GM12878 (cell line): ENCODE measurements around the gene IRF2BPL. TPM values are rescaled to one million over a fixed set of nuclear protein-coding genes. Genes with fewer than 3 reads are reported as not detected.

ENCODE experiments used
- RELA ChIP-seq: fragments of 450-650 bp; IDR thresholded peaks from 2 replicates; pipeline ENCODE4 v1.8.0; 2014; ENCODE audit warnings: borderline replicate concordance; ENCODE audit not compliant: partially characterized antibody
- polyA plus RNA-seq, 11 experiments: library from polyadenylated mRNA; depleted of rRNA in 4 of 11; unstranded in 6 of 11; stranded (reverse) in 5 of 11; fragments of >200 nt; fragmentation: Nextera tagmentation in 4 of 11; fragmentation: Illumina TruSeq in 1 of 11; extraction: Ambion mirVana in 4 of 11; extraction: Trizol in 1 of 11; gene quantifications; 1 replicate in 1 of 11; 2 replicates in 10 of 11; pipeline versions ENCODE4 v1.2.1 to v1.2.3, GENCODE V29; 2011 to 2016; ENCODE audit warnings: inconsistent platforms in 2 of 11, missing spikeins in 2 of 11, low read depth in 1 of 11
- total RNA-seq, 4 experiments: library from RNA; depleted of rRNA in 3 of 4; stranded (reverse); fragments of >200 nt in 3 of 4; fragmentation: Illumina TruSeq in 1 of 4; extraction: Trizol in 1 of 4; gene quantifications; 2 replicates each; pipeline versions ENCODE4 v1.2.1 to v1.2.3, GENCODE V29; 2013 to 2021

Gene IRF2BPL
- total and polyA plus RNA-seq, 10 of the 15 experiments (the other 5 are each of a cell fraction or from before 2014, with no cell fraction given), result 1.2 to 34.5 (median 3.1) TPM

DNA sequence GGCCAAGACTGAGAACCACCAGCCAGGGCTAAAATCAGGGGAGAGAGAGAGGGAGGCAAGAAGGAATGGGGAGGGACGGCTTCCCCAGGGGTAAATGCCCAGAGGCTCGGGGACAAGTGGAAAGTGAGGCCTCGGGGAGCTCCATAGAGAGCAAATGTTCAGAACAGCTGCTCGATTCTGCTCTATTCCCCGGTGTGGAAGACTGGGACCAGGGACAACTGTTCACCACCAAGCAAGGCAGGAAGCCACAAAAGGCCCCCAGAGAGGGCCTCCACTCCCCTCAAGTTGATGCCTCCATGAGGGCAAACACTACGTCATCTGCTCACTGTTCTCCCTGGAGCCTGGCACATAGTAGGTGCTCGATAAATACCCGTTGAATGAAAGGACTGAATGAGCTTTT is 53.5 kb downstream of the IRF2BPL start (continued):
- no peak for TF ChIP-seq RELA

Other genes starting within 250 kb of the IRF2BPL start
- 7.4 and 11.1 TPM in 2 replicates for gene ANGEL1, start 215.8 kb downstream of the IRF2BPL start, total RNA-seq (2014; rRNA removed)
- 9.1 and 9.4 TPM in 2 replicates for gene ANGEL1, start 215.8 kb downstream of the IRF2BPL start, total RNA-seq (2014; rRNA removed; fragmentation: Illumina TruSeq; extraction: Trizol)
- 17.2 and 17.8 TPM in 2 replicates for gene ANGEL1, start 215.8 kb downstream of the IRF2BPL start, total RNA-seq (2021)
- gene ANGEL1, start 215.8 kb downstream of the IRF2BPL start, polyA plus RNA-seq (2011; rRNA removed), result 25.6 and 29.7 TPM in 2 replicates
- 18.4 and 19.4 TPM in 2 replicates for gene ANGEL1, start 215.8 kb downstream of the IRF2BPL start, polyA plus RNA-seq (2014; fragmentation: Illumina TruSeq; extraction: Trizol)
- gene ANGEL1, start 215.8 kb downstream of the IRF2BPL start, polyA plus RNA-seq (2014; fragmentation: Nextera tagmentation; extraction: Ambion mirVana), result 1 to 10 TPM; 1.7 to 2.8 TPM
- 13.9 and 17.6 TPM in 2 replicates for gene ANGEL1, start 215.8 kb downstream of the IRF2BPL start, polyA plus RNA-seq (2014; rRNA removed)
- 10 to 100 TPM; 11.8 to 12.8 TPM for gene ANGEL1, start 215.8 kb downstream of the IRF2BPL start, polyA plus RNA-seq (2016; fragmentation: Nextera tagmentation; extraction: Ambion mirVana)
- gene LRRC74A, start 202.3 kb downstream of the IRF2BPL start, total RNA-seq (2014; rRNA removed), result not detected in 2 replicates
- not detected in 2 replicates for gene LRRC74A, start 202.3 kb downstream of the IRF2BPL start, total RNA-seq (2014; rRNA removed; fragmentation: Illumina TruSeq; extraction: Trizol)
- gene LRRC74A, start 202.3 kb downstream of the IRF2BPL start, total RNA-seq (2021), result not detected in 2 replicates
- gene LRRC74A, start 202.3 kb downstream of the IRF2BPL start, polyA plus RNA-seq (2011; rRNA removed), result not detected in 2 replicates
- gene LRRC74A, start 202.3 kb downstream of the IRF2BPL start, polyA plus RNA-seq (2014; fragmentation: Illumina TruSeq; extraction: Trizol), result not detected in 2 replicates
- not detected for gene LRRC74A, start 202.3 kb downstream of the IRF2BPL start, polyA plus RNA-seq (2014; fragmentation: Nextera tagmentation; extraction: Ambion mirVana)
- not detected in 2 replicates for gene LRRC74A, start 202.3 kb downstream of the IRF2BPL start, polyA plus RNA-seq (2014; rRNA removed)
- not detected for gene LRRC74A, start 202.3 kb downstream of the IRF2BPL start, polyA plus RNA-seq (2016; fragmentation: Nextera tagmentation; extraction: Ambion mirVana)
- 19.8 and 24.7 TPM in 2 replicates for gene CIPC, start 69.5 kb upstream of the IRF2BPL start, total RNA-seq (2014; rRNA removed)
- gene CIPC, start 69.5 kb upstream of the IRF2BPL start, total RNA-seq (2014; rRNA removed; fragmentation: Illumina TruSeq; extraction: Trizol), result 16.3 and 17.2 TPM in 2 replicates
- 17.7 and 20.3 TPM in 2 replicates for gene CIPC, start 69.5 kb upstream of the IRF2BPL start, total RNA-seq (2021)
- 29.5 and 35.3 TPM in 2 replicates for gene CIPC, start 69.5 kb upstream of the IRF2BPL start, polyA plus RNA-seq (2011; rRNA removed)
- gene CIPC, start 69.5 kb upstream of the IRF2BPL start, polyA plus RNA-seq (2014; fragmentation: Illumina TruSeq; extraction: Trizol), result 17.0 and 20.8 TPM in 2 replicates
- 1 to 10 TPM; 5.6 to 6.6 TPM for gene CIPC, start 69.5 kb upstream of the IRF2BPL start, polyA plus RNA-seq (2014; fragmentation: Nextera tagmentation; extraction: Ambion mirVana)
- gene CIPC, start 69.5 kb upstream of the IRF2BPL start, polyA plus RNA-seq (2014; rRNA removed), result 14.5 and 16.8 TPM in 2 replicates
- gene CIPC, start 69.5 kb upstream of the IRF2BPL start, polyA plus RNA-seq (2016; fragmentation: Nextera tagmentation; extraction: Ambion mirVana), result 10 to 100 TPM; 11.9 to 14.4 TPM
- gene ZDHHC22, start 113.1 kb upstream of the IRF2BPL start, total RNA-seq (2014; rRNA removed), result not detected in 2 replicates
- not detected in 2 replicates for gene ZDHHC22, start 113.1 kb upstream of the IRF2BPL start, total RNA-seq (2014; rRNA removed; fragmentation: Illumina TruSeq; extraction: Trizol)
- gene ZDHHC22, start 113.1 kb upstream of the IRF2BPL start, total RNA-seq (2021), result not detected in 2 replicates
- not detected in 2 replicates for gene ZDHHC22, start 113.1 kb upstream of the IRF2BPL start, polyA plus RNA-seq (2011; rRNA removed)
- gene ZDHHC22, start 113.1 kb upstream of the IRF2BPL start, polyA plus RNA-seq (2014; fragmentation: Illumina TruSeq; extraction: Trizol), result not detected in 2 replicates
- not detected for gene ZDHHC22, start 113.1 kb upstream of the IRF2BPL start, polyA plus RNA-seq (2014; fragmentation: Nextera tagmentation; extraction: Ambion mirVana)
- gene ZDHHC22, start 113.1 kb upstream of the IRF2BPL start, polyA plus RNA-seq (2014; rRNA removed), result not detected in 2 replicates
- gene ZDHHC22, start 113.1 kb upstream of the IRF2BPL start, polyA plus RNA-seq (2016; fragmentation: Nextera tagmentation; extraction: Ambion mirVana), result under 1 TPM in 1 of 2 experiments, not detected in 1; 0.06 TPM
- 0.06 and 0.38 TPM in 2 replicates for gene TMEM63C, start 153.1 kb upstream of the IRF2BPL start, total RNA-seq (2014; rRNA removed)
- 0.09 and 0.60 TPM in 2 replicates for gene TMEM63C, start 153.1 kb upstream of the IRF2BPL start, total RNA-seq (2014; rRNA removed; fragmentation: Illumina TruSeq; extraction: Trizol)
- 0.74 and 1.3 TPM in 2 replicates for gene TMEM63C, start 153.1 kb upstream of the IRF2BPL start, total RNA-seq (2021)
- gene TMEM63C, start 153.1 kb upstream of the IRF2BPL start, polyA plus RNA-seq (2011; rRNA removed), result 0.68 and 1.2 TPM in 2 replicates
- gene TMEM63C, start 153.1 kb upstream of the IRF2BPL start, polyA plus RNA-seq (2014; fragmentation: Illumina TruSeq; extraction: Trizol), result 0.16 and 0.41 TPM in 2 replicates
- gene TMEM63C, start 153.1 kb upstream of the IRF2BPL start, polyA plus RNA-seq (2014; fragmentation: Nextera tagmentation; extraction: Ambion mirVana), result not detected
- 0.34 and 0.37 TPM in 2 replicates for gene TMEM63C, start 153.1 kb upstream of the IRF2BPL start, polyA plus RNA-seq (2014; rRNA removed)
- gene TMEM63C, start 153.1 kb upstream of the IRF2BPL start, polyA plus RNA-seq (2016; fragmentation: Nextera tagmentation; extraction: Ambion mirVana), result not detected
- gene NGB, start 242.5 kb upstream of the IRF2BPL start, total RNA-seq (2014; rRNA removed), result not detected in 2 replicates
- not detected in 2 replicates for gene NGB, start 242.5 kb upstream of the IRF2BPL start, total RNA-seq (2014; rRNA removed; fragmentation: Illumina TruSeq; extraction: Trizol)
- not detected in 2 replicates for gene NGB, start 242.5 kb upstream of the IRF2BPL start, total RNA-seq (2021)
- 0.10 and 0.19 TPM in 2 replicates for gene NGB, start 242.5 kb upstream of the IRF2BPL start, polyA plus RNA-seq (2011; rRNA removed)
- gene NGB, start 242.5 kb upstream of the IRF2BPL start, polyA plus RNA-seq (2014; fragmentation: Illumina TruSeq; extraction: Trizol), result not detected in 2 replicates
- gene NGB, start 242.5 kb upstream of the IRF2BPL start, polyA plus RNA-seq (2014; fragmentation: Nextera tagmentation; extraction: Ambion mirVana), result not detected
- gene NGB, start 242.5 kb upstream of the IRF2BPL start, polyA plus RNA-seq (2014; rRNA removed), result 0.06 TPM in 1 of 2 replicates, not detected in the other
- gene NGB, start 242.5 kb upstream of the IRF2BPL start, polyA plus RNA-seq (2016; fragmentation: Nextera tagmentation; extraction: Ambion mirVana), result not detected